OCI-LY1 (cell line): ENCODE data around the gene ATP4A.
"Not testable (repeated sequence)": the region's sequence is repeated elsewhere in the genome, so short reads cannot be mapped to it uniquely, and the experiment has no call there.

Experiments
- H2AFZ ChIP-seq: fragments of 200-600 bp; sonication (generic), shearing (Covaris generic); 2 replicates; pipeline ENCODE4 v1.6.0; 2014; ENCODE audit warnings: antibody characterized with exemption, mild to moderate bottlenecking, low read length
- H3F3A ChIP-seq: fragments of 200-600 bp; sonication (generic), shearing (Covaris generic); 2 replicates; pipeline ENCODE4 v1.6.0; 2014; ENCODE audit warnings: mild to moderate bottlenecking, antibody characterized with exemption, low read length, moderate library complexity; ENCODE audit not compliant: insufficient read depth
- H3K27ac ChIP-seq: fragments of 200-600 bp; sonication (generic); 2 replicates; pipeline ENCODE4 v1.5.1; 2014; ENCODE audit warnings: low read length, mixed run types, mild to moderate bottlenecking, low read depth; ENCODE audit not compliant: poor library complexity, severe bottlenecking
- H3K27me3 ChIP-seq: fragments of 200-600 bp; sonication (generic); 2 replicates; pipeline ENCODE4 v1.6.0; 2014; ENCODE audit warnings: antibody characterized with exemption, mild to moderate bottlenecking, low read length, moderate library complexity; ENCODE audit not compliant: insufficient read depth
- H3K36me3 ChIP-seq: fragments of 200-600 bp; sonication (generic); 2 replicates; pipeline ENCODE4 v1.6.1; 2014; ENCODE audit warnings: mild to moderate bottlenecking, antibody characterized with exemption, low read length, moderate library complexity, mixed read lengths; ENCODE audit not compliant: insufficient read depth
- H3K4me1 ChIP-seq: fragments of 200-600 bp; sonication (generic); 2 replicates; pipeline ENCODE4 v1.5.1; 2014; ENCODE audit warnings: mild to moderate bottlenecking, low read length, moderate library complexity; ENCODE audit not compliant: insufficient read depth, severe bottlenecking
- H3K4me2 ChIP-seq: fragments of 200-600 bp; sonication (generic), shearing (Covaris generic); 2 replicates; pipeline ENCODE4 v1.6.1; 2014; ENCODE audit warnings: low read length
- H3K4me3 ChIP-seq: fragments of 200-600 bp; sonication (generic); 2 replicates; pipeline ENCODE4 v1.5.1; 2014; ENCODE audit warnings: low read length, low read depth, mild to moderate bottlenecking, mixed read lengths; ENCODE audit not compliant: poor library complexity, severe bottlenecking
- H3K79me2 ChIP-seq: fragments of 200-600 bp; shearing (Covaris generic); 2 replicates; pipeline ENCODE4 v1.6.1; 2016; ENCODE audit warnings: mixed run types, low read length, mixed read lengths; ENCODE audit not compliant: insufficient read depth
- H3K9ac ChIP-seq: fragments of 200-600 bp; sonication (generic), shearing (Covaris generic); 2 replicates; pipeline ENCODE4 v1.6.1; 2014; ENCODE audit warnings: mild to moderate bottlenecking, low read length, mixed read lengths
- H3K9me2 ChIP-seq: fragments of 200-600 bp; sonication (generic), shearing (Covaris generic); 2 replicates; pipeline ENCODE4 v1.6.1; 2014; ENCODE audit warnings: low read depth, mild to moderate bottlenecking, low read length, mixed read lengths
- H3K9me3 ChIP-seq: fragments of 200-600 bp; shearing (Covaris generic); 2 replicates; pipeline ENCODE4 v1.6.1; 2014; ENCODE audit warnings: low read length, mixed read lengths
- H4K20me1 ChIP-seq: fragments of 200-600 bp; sonication (generic), shearing (Covaris generic); 2 replicates; pipeline ENCODE4 v1.6.0; 2016; ENCODE audit warnings: mild to moderate bottlenecking, low read length; ENCODE audit not compliant: insufficient read depth
- CTCF ChIP-seq: fragments of 200-600 bp; sonication (generic), shearing (Covaris generic); IDR thresholded peaks from 2 replicates; pipeline ENCODE4 v1.5.1; 2017; ENCODE audit warnings: mild to moderate bottlenecking, antibody characterized with exemption, low read length, moderate library complexity, mixed read lengths
- EZH2 ChIP-seq: fragments of 200-600 bp; sonication (generic), shearing (Covaris generic); IDR thresholded peaks from 2 replicates; pipeline ENCODE4 v1.8.0; 2017; ENCODE audit warnings: borderline replicate concordance, mixed run types, mild to moderate bottlenecking, antibody characterized with exemption, low read length, moderate library complexity, mixed read lengths

The ATP4A gene

DNA sequence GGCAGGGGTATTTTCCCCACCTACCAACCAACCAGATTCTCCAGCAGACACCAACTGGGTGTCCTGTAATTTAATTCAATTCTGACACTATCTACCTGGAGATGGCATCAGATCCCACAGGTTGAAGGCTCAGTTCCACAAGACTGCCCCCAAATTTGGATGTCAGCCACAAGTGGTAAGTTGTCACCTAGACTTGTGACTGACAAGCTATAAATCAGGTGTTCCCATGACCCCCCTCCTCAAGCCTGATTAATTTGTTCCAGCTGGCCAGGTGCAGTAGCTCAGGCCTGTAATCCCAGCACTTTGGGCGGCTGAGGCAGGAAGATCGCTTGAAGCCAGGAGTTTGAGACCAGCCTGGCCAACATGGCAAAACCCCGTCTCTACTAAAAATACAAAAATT is 38.5 kb upstream of the ATP4A start:
- Histone ChIP-seq H3K36me3 (no peaks in the 10 kb centered on the region), H2AFZ (no peak overlapping the region), H3K27ac (no peak overlapping the region), H4K20me1 (no peaks in the 10 kb centered on the region), H3K79me2 (no peaks in the 10 kb centered on the region), H3K9me3 (no peaks in the 10 kb centered on the region), H3F3A (no peaks in the 10 kb centered on the region), H3K4me3 (no peak overlapping the region), H3K4me1 (no peaks in the 10 kb centered on the region), H3K9ac (no peak overlapping the region), H3K9me2 (no peaks in the 10 kb centered on the region), H3K4me2 (no peak overlapping the region), H3K27me3 (no peaks in the 10 kb centered on the region)
- no peak for TF ChIP-seq EZH2
- TF ChIP-seq CTCF = no peak

DNA sequence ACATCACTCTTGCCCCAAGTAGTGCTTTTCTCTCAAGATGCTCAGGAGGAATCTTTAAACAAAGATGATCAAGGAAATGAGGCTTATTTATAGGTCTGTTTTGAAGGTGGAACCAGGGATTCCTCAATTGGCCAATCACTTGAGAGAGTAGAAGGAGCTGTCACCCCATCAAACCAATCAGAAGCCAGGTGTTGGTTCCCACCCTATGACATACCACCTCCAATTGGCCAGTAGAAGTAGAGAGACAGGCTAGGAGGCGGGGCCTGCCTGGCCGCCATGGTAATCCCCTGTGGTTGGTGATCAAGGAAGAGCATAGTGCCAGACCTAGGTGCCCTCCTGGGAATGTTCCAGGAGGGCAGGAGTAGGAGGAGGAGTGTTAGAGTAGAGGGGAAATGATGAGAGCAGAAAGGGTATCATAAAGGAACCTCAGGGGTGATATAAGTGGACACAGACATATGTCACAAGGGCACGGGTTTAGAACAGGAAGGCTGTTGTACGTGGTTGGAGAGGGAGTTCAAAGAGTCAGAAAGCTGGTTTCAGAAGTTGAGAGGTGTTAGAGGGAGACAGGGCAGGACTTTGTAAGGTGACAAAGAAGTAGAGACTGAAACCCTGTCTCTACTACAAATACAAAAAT is 33.0 kb upstream of the ATP4A start:
- no peaks in the 10 kb centered on the region for H4K20me1 ChIP-seq
- no peaks in the 10 kb centered on the region for H3K4me1 ChIP-seq

GRCh38 chr19:35595928-35596327 is 32.5 kb upstream of the ATP4A start:
- Histone ChIP-seq H3K9ac (no peak overlapping the region), H3K27me3 (no peaks in the 10 kb centered on the region), H3K9me3 (no peaks in the 10 kb centered on the region), H3F3A (no peaks in the 10 kb centered on the region), H4K20me1 (no peaks in the 10 kb centered on the region), H3K36me3 (no peaks in the 10 kb centered on the region), H3K79me2 (no peaks in the 10 kb centered on the region), H3K4me2 (no peak overlapping the region), H3K27ac (no peak overlapping the region), H3K4me1 (no peaks in the 10 kb centered on the region), H2AFZ (no peak overlapping the region), H3K4me3 (no peak overlapping the region), H3K9me2 (no peaks in the 10 kb centered on the region)
- TF ChIP-seq CTCF = no peak
- TF ChIP-seq EZH2 = no peak

More for the DNA sequence above, 33.0 kb upstream of the ATP4A start:
- Histone ChIP-seq H3F3A (no peaks in the 10 kb centered on the region), H3K79me2 (no peaks in the 10 kb centered on the region), H3K9ac (no peak overlapping the region), H2AFZ (no peak overlapping the region), H3K9me2 (no peaks in the 10 kb centered on the region), H3K27me3 (no peaks in the 10 kb centered on the region), H3K4me2 (no peak overlapping the region), H3K27ac (no peak overlapping the region), H3K4me3 (no peak overlapping the region), H3K36me3 (no peaks in the 10 kb centered on the region), H3K9me3 (no peaks in the 10 kb centered on the region)
- TF ChIP-seq CTCF (no peak), EZH2 (no peak)

DNA sequence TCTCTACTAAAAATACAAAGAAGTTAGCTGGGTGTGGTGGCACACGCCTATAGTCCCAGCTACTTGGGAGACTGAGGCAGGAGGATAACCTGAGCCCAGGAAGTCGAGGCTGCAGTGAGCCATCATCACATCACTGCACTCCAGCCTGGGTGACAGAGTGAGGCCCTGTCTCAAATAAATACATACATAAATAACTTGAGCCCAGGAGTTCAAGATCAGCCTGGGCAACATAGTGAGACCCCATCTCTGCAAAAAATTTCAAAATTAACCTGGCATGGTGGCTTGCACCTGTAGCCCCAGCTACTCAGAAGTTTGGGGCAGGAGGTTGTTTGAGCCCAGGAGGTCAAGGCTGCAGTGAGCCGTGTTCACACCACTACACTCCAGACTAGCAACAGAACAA is 31.6 kb upstream of the ATP4A start:
- not testable (repeated sequence) for H3K4me1 ChIP-seq, H3K9ac ChIP-seq, H2AFZ ChIP-seq, H3K36me3 ChIP-seq, H3K27ac ChIP-seq, H3K4me3 ChIP-seq, H3F3A ChIP-seq, H3K27me3 ChIP-seq, H3K79me2 ChIP-seq, H4K20me1 ChIP-seq, H3K9me2 ChIP-seq, H3K9me3 ChIP-seq, H3K4me2 ChIP-seq
